ENCODE measurements around the gene PRH1.

PRH1 gene

DNA sequence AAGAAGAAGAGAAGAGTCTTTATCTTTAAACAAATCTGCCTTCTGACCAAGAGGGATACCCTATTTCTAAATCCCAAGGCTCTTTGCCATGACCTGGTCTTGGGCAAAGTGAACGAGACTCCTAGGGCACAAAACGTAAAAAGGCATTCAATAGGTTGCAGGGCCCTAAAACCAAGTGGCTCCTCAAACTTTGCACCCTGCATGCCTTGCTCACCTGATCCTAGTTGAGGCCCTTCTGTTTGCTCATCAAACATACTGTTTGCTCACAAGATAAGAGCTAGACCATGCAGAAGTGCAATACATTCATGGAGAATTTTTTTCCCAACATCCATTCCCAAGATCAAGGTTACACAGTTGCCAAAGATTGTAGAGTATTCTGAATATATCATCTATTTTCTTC, 7.9 kb upstream of the PRH1 start:
- Histone ChIP-seq H3K4me3 (ENCODE audit: extremely low read depth, insufficient read depth, low read length, poor library complexity, severe bottlenecking) (no peak overlapping the region), H3K27ac (ENCODE audit: low read depth, low read length, severe bottlenecking) (no peak overlapping the region), H3K9me3 (ENCODE audit: control insufficient read depth, low read length) (no peaks in the 10 kb centered on the region), H3K4me1 (ENCODE audit: control insufficient read depth, insufficient read depth, low read length, poor library complexity, severe bottlenecking) (no peaks in the 10 kb centered on the region), H3K36me3 (ENCODE audit: control insufficient read depth, insufficient read depth, low read length) (no peaks in the 10 kb centered on the region)
- WGBS, 2 experiments (ENCODE audit: insufficient coverage in 2 of 2) = 93 to 100% methylated on average over 2 of the region's 2 CpGs

DNA sequence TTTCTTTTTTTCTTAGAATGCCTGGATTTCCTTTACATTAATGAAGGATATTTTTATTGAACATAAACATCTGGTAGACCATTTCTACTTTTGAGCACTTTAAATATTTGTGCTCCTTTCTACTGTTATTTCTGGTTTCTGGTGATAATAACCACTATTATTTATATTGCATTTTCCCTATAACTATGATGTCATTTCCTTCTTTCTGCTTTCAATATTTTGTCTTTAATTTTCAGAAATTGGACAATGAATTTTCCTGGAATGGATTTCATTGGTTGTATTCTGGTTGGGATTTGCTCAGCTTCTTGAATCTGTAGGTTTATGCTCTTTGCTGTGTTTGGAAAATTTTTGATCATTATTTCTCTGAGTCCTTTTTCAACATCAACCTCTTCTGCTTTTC, 5.2 kb upstream of the PRH1 start:
- Histone ChIP-seq H3K4me1 (ENCODE audit: control insufficient read depth, insufficient read depth, low read length, poor library complexity, severe bottlenecking) (no peaks in the 10 kb centered on the region), H3K4me3 (ENCODE audit: extremely low read depth, insufficient read depth, low read length, poor library complexity, severe bottlenecking) (no peak overlapping the region), H3K36me3 (ENCODE audit: control insufficient read depth, insufficient read depth, low read length) (no peaks in the 10 kb centered on the region), H3K27ac (ENCODE audit: low read depth, low read length, severe bottlenecking) (no peak overlapping the region), H3K9me3 (ENCODE audit: control insufficient read depth, low read length) (no peaks in the 10 kb centered on the region)

DNA sequence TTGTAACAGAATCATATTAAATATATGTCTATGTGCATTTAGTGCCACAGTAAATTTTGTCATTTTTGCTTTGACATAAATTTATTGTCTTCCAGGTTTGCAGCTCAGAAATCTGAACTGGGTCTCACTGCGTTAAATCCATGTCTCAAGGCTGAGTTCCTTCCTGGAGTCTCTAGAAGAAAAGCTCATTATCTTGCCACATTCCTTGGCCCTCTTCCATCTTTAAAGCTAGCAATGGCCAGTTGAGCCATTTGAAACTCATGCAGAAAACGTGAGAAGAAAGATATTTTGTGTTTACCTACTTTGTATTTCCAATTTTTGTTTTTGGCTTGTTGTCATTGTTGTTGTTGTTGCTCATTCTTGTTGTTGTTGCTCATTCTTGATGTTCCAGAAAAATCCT, 10.7 kb downstream of the PRH1 start:
- Histone ChIP-seq H3K4me3 (ENCODE audit: extremely low read depth, insufficient read depth, low read length, poor library complexity, severe bottlenecking) (no peak overlapping the region), H3K27ac (ENCODE audit: low read depth, low read length, severe bottlenecking) (no peak overlapping the region), H3K36me3 (ENCODE audit: control insufficient read depth, insufficient read depth, low read length) (peaks cover 10% of the 10 kb centered on the region), H3K9me3 (ENCODE audit: control insufficient read depth, low read length) (no peaks in the 10 kb centered on the region), H3K4me1 (ENCODE audit: control insufficient read depth, insufficient read depth, low read length, poor library complexity, severe bottlenecking) (no peaks in the 10 kb centered on the region)
- 89 to 100% methylated on average over 1 of the region's 2 CpGs for WGBS, 2 experiments (ENCODE audit: insufficient coverage in 2 of 2)

- no peak overlapping the region for H3K4me3 ChIP-seq (ENCODE audit: extremely low read depth, insufficient read depth, low read length, poor library complexity, severe bottlenecking)
- no peaks in the 10 kb centered on the region for H3K36me3 ChIP-seq (ENCODE audit: control insufficient read depth, insufficient read depth, low read length)
- no peaks in the 10 kb centered on the region for H3K4me1 ChIP-seq (ENCODE audit: control insufficient read depth, insufficient read depth, low read length, poor library complexity, severe bottlenecking)
- no peaks in the 10 kb centered on the region for H3K9me3 ChIP-seq (ENCODE audit: control insufficient read depth, low read length)
- no peak overlapping the region for H3K27ac ChIP-seq (ENCODE audit: low read depth, low read length, severe bottlenecking)
- 90% methylated on average over 2 of the region's 2 CpGs; no CpG with 5 or more reads in 1 of the 2 experiments for WGBS, 2 experiments (ENCODE audit: insufficient coverage in 2 of 2)
Measured at GRCh38 chr12:10867381-10867780, 16.7 kb downstream of the PRH1 start.

GRCh38 chr12:10863512-10864218, 20.4 kb downstream of the PRH1 start:
- no peak overlapping the region for H3K27ac ChIP-seq (ENCODE audit: low read depth, low read length, severe bottlenecking)
- no CpG with 5 or more reads among the region's 2 CpGs for WGBS, 2 experiments (ENCODE audit: insufficient coverage in 2 of 2)
- peaks cover 5% of the 10 kb centered on the region for H3K36me3 ChIP-seq (ENCODE audit: control insufficient read depth, insufficient read depth, low read length)
- peaks cover 6% of the 10 kb centered on the region for H3K9me3 ChIP-seq (ENCODE audit: control insufficient read depth, low read length)
- no peaks in the 10 kb centered on the region for H3K4me1 ChIP-seq (ENCODE audit: control insufficient read depth, insufficient read depth, low read length, poor library complexity, severe bottlenecking)
- no peak overlapping the region for H3K4me3 ChIP-seq (ENCODE audit: extremely low read depth, insufficient read depth, low read length, poor library complexity, severe bottlenecking)

DNA sequence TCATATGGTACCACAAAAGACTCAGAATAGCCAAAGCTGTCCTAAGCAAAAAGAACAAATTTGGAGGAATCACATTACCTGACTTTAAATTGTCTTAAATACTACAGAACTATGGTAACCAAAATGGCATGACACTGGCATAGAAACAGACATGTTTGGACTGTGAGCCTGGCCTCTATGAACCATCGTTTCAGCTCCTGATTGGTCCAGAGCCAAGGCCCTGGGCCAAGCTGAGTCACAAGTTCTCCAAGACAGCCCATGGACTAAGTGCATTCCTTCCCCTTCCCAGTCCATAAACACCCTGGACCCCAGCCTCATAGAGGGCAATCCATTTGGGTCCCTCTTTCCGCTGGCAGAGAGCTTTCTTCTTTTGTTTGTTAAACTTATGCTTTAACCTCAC, 22.7 kb downstream of the PRH1 start:
- Histone ChIP-seq H3K4me1 (ENCODE audit: control insufficient read depth, insufficient read depth, low read length, poor library complexity, severe bottlenecking) (no peaks in the 10 kb centered on the region), H3K36me3 (ENCODE audit: control insufficient read depth, insufficient read depth, low read length) (peaks cover 7% of the 10 kb centered on the region), H3K9me3 (ENCODE audit: control insufficient read depth, low read length) (peaks cover 15% of the 10 kb centered on the region), H3K27ac (ENCODE audit: low read depth, low read length, severe bottlenecking) (no peak overlapping the region), H3K4me3 (ENCODE audit: extremely low read depth, insufficient read depth, low read length, poor library complexity, severe bottlenecking) (no peak overlapping the region)
- 92 to 100% methylated on average over 2 of the region's 2 CpGs for WGBS, 2 experiments (ENCODE audit: insufficient coverage in 2 of 2)

- Histone ChIP-seq H3K36me3 (ENCODE audit: control insufficient read depth, insufficient read depth, low read length) (peaks cover 16% of the 10 kb centered on the region), H3K9me3 (ENCODE audit: control insufficient read depth, low read length) (peaks cover 25% of the 10 kb centered on the region), H3K4me1 (ENCODE audit: control insufficient read depth, insufficient read depth, low read length, poor library complexity, severe bottlenecking) (no peaks in the 10 kb centered on the region), H3K4me3 (ENCODE audit: extremely low read depth, insufficient read depth, low read length, poor library complexity, severe bottlenecking) (no peak overlapping the region), H3K27ac (ENCODE audit: low read depth, low read length, severe bottlenecking) (no peak overlapping the region)
- WGBS, 2 experiments (ENCODE audit: insufficient coverage in 2 of 2) = 100% methylated on average over 1 of the region's 2 CpGs; no CpG with 5 or more reads in 1 of the 2 experiments
Measured at GRCh38 chr12:10855807-10856206, 28.2 kb downstream of the PRH1 start.

DNA sequence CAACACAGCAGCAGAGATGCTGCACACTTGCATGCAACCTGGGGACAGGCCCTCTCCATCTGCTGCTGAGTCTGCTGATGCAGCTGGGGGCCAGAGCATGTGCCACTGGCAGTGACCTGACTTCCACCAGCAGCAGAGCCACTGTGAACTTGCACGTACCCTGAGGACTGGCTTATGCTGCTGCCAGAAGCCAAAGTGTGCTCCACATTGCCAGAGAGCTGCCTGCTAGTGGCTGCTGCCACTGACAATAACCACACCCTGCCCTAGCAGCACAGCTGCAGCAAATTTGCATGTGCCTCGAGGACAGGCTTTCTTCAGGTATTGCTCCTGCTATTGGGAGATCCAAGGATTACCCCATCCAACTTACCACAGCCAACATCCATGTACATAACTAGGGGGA, 30.3 kb downstream of the PRH1 start:
- peaks cover 25% of the 10 kb centered on the region for H3K9me3 ChIP-seq (ENCODE audit: control insufficient read depth, low read length)
- H3K4me1 ChIP-seq (ENCODE audit: control insufficient read depth, insufficient read depth, low read length, poor library complexity, severe bottlenecking) = no peaks in the 10 kb centered on the region
- 82 to 94% methylated on average over 2 of the region's 2 CpGs for WGBS, 2 experiments (ENCODE audit: insufficient coverage in 2 of 2)
- peaks cover 11% of the 10 kb centered on the region for H3K36me3 ChIP-seq (ENCODE audit: control insufficient read depth, insufficient read depth, low read length)
- no peak overlapping the region for H3K27ac ChIP-seq (ENCODE audit: low read depth, low read length, severe bottlenecking)
- no peak overlapping the region for H3K4me3 ChIP-seq (ENCODE audit: extremely low read depth, insufficient read depth, low read length, poor library complexity, severe bottlenecking)

DNA sequence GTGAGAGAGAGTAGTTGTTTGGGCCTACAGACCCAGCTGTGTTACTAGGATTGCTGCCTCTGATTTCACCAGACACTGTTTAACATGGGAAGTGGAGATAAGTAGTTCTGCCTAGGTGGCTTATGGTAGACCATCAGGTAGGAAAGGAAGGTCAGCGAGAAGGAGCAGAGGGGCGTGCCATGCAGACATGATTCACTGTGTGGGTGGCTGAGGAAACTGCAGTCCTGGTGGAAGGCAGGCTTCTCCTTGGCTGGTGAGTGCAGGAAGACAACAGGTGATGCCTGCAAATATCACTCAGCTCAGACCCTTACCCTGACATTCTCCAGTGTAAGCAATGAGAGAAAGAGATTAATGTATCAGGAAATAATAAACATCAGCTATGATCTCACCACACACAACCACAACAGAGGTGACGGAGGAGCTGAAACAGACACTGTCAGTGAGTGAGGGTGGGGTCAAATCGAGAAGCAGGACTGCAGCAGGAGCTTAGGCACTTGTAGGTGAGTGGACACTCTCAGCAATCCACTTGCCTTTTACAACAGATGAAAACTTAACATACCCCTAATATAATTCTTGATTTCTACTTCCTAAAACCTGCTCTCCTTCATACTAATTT, 32.7 kb downstream of the PRH1 start:
- H3K27ac ChIP-seq (ENCODE audit: low read depth, low read length, severe bottlenecking) = no peak overlapping the region
- H3K36me3 ChIP-seq (ENCODE audit: control insufficient read depth, insufficient read depth, low read length) = peaks cover 9% of the 10 kb centered on the region
- H3K4me1 ChIP-seq (ENCODE audit: control insufficient read depth, insufficient read depth, low read length, poor library complexity, severe bottlenecking) = no peaks in the 10 kb centered on the region
- no peak overlapping the region for H3K4me3 ChIP-seq (ENCODE audit: extremely low read depth, insufficient read depth, low read length, poor library complexity, severe bottlenecking)
- WGBS, 2 experiments (ENCODE audit: insufficient coverage in 2 of 2) = 85 to 93% methylated on average over 2 to 3 of the region's 4 CpGs
- H3K9me3 ChIP-seq (ENCODE audit: control insufficient read depth, low read length) = peaks cover 15% of the 10 kb centered on the region

GRCh38 chr12:10849425-10849878, 34.6 kb downstream of the PRH1 start, which contains the start of gene PRR4:
TSS of gene PRR4 (minus strand) at chr12:10849475. CDS start at chr12:10849437, 38 bp downstream.
- H3K36me3 ChIP-seq (ENCODE audit: control insufficient read depth, insufficient read depth, low read length) = no peaks in the 10 kb centered on the region
- H3K4me3 ChIP-seq (ENCODE audit: extremely low read depth, insufficient read depth, low read length, poor library complexity, severe bottlenecking) = no peak within 1 kb of the TSS
- H3K9me3 ChIP-seq (ENCODE audit: control insufficient read depth, low read length) = no peaks in the 10 kb centered on the region
- no peak within 1 kb of the TSS for H3K27ac ChIP-seq (ENCODE audit: low read depth, low read length, severe bottlenecking)
- WGBS, 2 experiments (ENCODE audit: insufficient coverage in 2 of 2) = 93 to 100% methylated on average over 1 of the region's 4 CpGs
- no peaks in the 10 kb centered on the region for H3K4me1 ChIP-seq (ENCODE audit: control insufficient read depth, insufficient read depth, low read length, poor library complexity, severe bottlenecking)

DNA sequence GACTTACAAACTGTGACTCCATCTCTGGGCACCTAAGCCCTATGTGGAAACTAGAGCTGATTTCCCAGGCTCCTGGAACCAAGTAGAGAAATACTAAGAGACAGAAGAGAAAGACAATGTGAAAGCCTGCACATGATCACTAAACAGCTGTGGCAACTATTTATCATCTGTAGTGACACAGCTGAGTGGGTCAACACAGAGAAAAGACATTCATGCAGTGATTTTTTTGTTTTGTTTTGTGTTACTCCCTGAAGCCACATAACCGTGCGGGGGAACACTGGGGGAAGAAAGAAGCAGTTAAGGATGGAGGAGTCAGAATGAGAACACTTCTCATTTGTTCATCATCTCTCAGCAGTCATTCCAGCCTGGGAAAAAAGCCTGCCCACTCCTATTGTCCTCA, 36.3 kb downstream of the PRH1 start:
- no CpG with 5 or more reads among the region's 2 CpGs for WGBS, 2 experiments (ENCODE audit: insufficient coverage in 2 of 2)
- H3K27ac ChIP-seq (ENCODE audit: low read depth, low read length, severe bottlenecking) = no peak overlapping the region

More for the DNA sequence above, 36.3 kb downstream of the PRH1 start:
- H3K9me3 ChIP-seq (ENCODE audit: control insufficient read depth, low read length) = no peaks in the 10 kb centered on the region
- H3K4me3 ChIP-seq (ENCODE audit: extremely low read depth, insufficient read depth, low read length, poor library complexity, severe bottlenecking) = no peak overlapping the region
- no peaks in the 10 kb centered on the region for H3K4me1 ChIP-seq (ENCODE audit: control insufficient read depth, insufficient read depth, low read length, poor library complexity, severe bottlenecking)
- H3K36me3 ChIP-seq (ENCODE audit: control insufficient read depth, insufficient read depth, low read length) = no peaks in the 10 kb centered on the region

Data from mesodermal cell (in vitro differentiated cells).